GM23338 (cell line): ENCODE results near the gene TEX30. TPM values are rescaled to one million over a fixed set of nuclear protein-coding genes. Genes with fewer than 3 reads are reported as not detected.

ENCODE experiments used
- ATAC-seq: fragments of 200-7000 bp; cut with Tn5 transposase; 3 replicates; pipeline ENCODE4 v1.9.1; 2020
- DNase-seq: peaks from one replicate; pipeline ENCODE4 v3.0.0-alpha.2; 2015; ENCODE audit warnings: low spot score
- H2AFZ ChIP-seq: fragments of 200-600 bp; sonication (generic); 2 replicates; pipeline ENCODE4 v1.8.0; 2016; ENCODE audit warnings: antibody characterized with exemption, mild to moderate bottlenecking, moderate library complexity
- H3F3A ChIP-seq: fragments of 200-600 bp; sonication (generic); replicated peaks from 2 replicates; pipeline ENCODE4 v1.8.0; 2017; ENCODE audit warnings: antibody characterized with exemption, mixed run types, low read depth
- H3K27ac ChIP-seq: fragments of 200-600 bp; sonication (generic); 2 replicates; pipeline ENCODE4 v1.6.1; 2016; ENCODE audit warnings: low read depth
- H3K27me3 ChIP-seq: fragments of 200-600 bp; sonication (generic); 2 replicates; pipeline ENCODE4 v1.8.0; 2016; ENCODE audit warnings: mild to moderate bottlenecking, mixed run types, moderate library complexity; ENCODE audit not compliant: insufficient read depth
- H3K36me3 ChIP-seq: fragments of 200-600 bp; sonication (generic); 2 replicates; pipeline ENCODE4 v1.8.0; 2016; ENCODE audit warnings: mild to moderate bottlenecking; ENCODE audit not compliant: insufficient read depth
- H3K4me1 ChIP-seq: fragments of 200-600 bp; sonication (generic); 2 replicates; pipeline ENCODE4 v1.8.0; 2016; ENCODE audit warnings: mild to moderate bottlenecking, moderate library complexity; ENCODE audit not compliant: insufficient read depth
- H3K4me2 ChIP-seq: fragments of 200-600 bp; sonication (generic); 2 replicates; pipeline ENCODE4 v1.7.1; 2017; ENCODE audit warnings: mixed run types
- H3K4me3 ChIP-seq: fragments of 200-600 bp; sonication (generic); 2 replicates; pipeline ENCODE4 v1.6.1; 2016; ENCODE audit warnings: mixed run types
- H3K79me2 ChIP-seq: fragments of 200-600 bp; sonication (generic); replicated peaks from 2 replicates; pipeline ENCODE4 v1.8.0; 2017; ENCODE audit warnings: mild to moderate bottlenecking; ENCODE audit not compliant: insufficient read depth
- H3K9me2 ChIP-seq: fragments of 200-600 bp; sonication (generic); 2 replicates; pipeline ENCODE4 v1.8.0; 2017; ENCODE audit not compliant: insufficient read depth
- H4K20me1 ChIP-seq: fragments of 200-600 bp; sonication (generic); replicated peaks from 2 replicates; pipeline ENCODE4 v1.8.0; 2017; ENCODE audit warnings: mild to moderate bottlenecking; ENCODE audit not compliant: insufficient read depth
- H3K27ac Mint-ChIP-seq: 2 replicates; pipeline ENCODE4 v1.8.0; 2020; ENCODE audit warnings: inconsistent platforms, mild to moderate bottlenecking, moderate library complexity, mixed read lengths
- H3K27me3 Mint-ChIP-seq: 3 replicates; pipeline ENCODE4 v1.8.0; 2022; ENCODE audit warnings: low read depth, mild to moderate bottlenecking, moderate library complexity, mixed read lengths, inconsistent platforms; ENCODE audit not compliant: insufficient read depth, poor library complexity
- H3K36me3 Mint-ChIP-seq: 3 replicates; pipeline ENCODE4 v1.8.0; 2021; ENCODE audit warnings: low read depth, mild to moderate bottlenecking, inconsistent platforms, moderate library complexity, mixed read lengths
- H3K4me1 Mint-ChIP-seq: 3 replicates; pipeline ENCODE4 v1.8.0; 2020; ENCODE audit warnings: mild to moderate bottlenecking, inconsistent platforms, mixed read lengths
- H3K4me3 Mint-ChIP-seq: 3 replicates; pipeline ENCODE4 v1.8.0; 2021; ENCODE audit warnings: moderate library complexity, mild to moderate bottlenecking, inconsistent platforms, mixed read lengths
- H3K9me3 Mint-ChIP-seq: 3 replicates; pipeline ENCODE4 v1.8.0; 2020; ENCODE audit warnings: moderate library complexity, mild to moderate bottlenecking, inconsistent platforms, mixed read lengths
- CREB1 ChIP-seq: fragments of 250-450 bp; sonication (Bioruptor Pico); IDR thresholded peaks from 2 replicates; pipeline ENCODE4 v1.5.0; 2020; ENCODE audit warnings: low read depth, mild to moderate bottlenecking, moderate library complexity
- JUNB ChIP-seq: IDR thresholded peaks from one replicate; pipeline ENCODE4 v1.6.1; 2016; ENCODE audit warnings: antibody characterized with exemption; ENCODE audit not compliant: unreplicated experiment
- POLR2AphosphoS5 ChIP-seq: IDR thresholded peaks from 2 replicates; pipeline ENCODE4 v1.6.1; 2016; ENCODE audit warnings: antibody characterized with exemption, low read depth
- REST ChIP-seq: IDR thresholded peaks from one replicate; pipeline ENCODE4 v1.6.1; 2018; ENCODE audit warnings: antibody characterized with exemption; ENCODE audit not compliant: unreplicated experiment
- STAT1 ChIP-seq: IDR thresholded peaks from one replicate; pipeline ENCODE4 v1.6.1; 2016; ENCODE audit warnings: antibody characterized with exemption; ENCODE audit not compliant: unreplicated experiment
- ZNF114 ChIP-seq: fragments of 250-450 bp; sonication (Bioruptor Pico); IDR thresholded peaks from 2 replicates; pipeline ENCODE4 v1.5.0; 2020; ENCODE audit warnings: mild to moderate bottlenecking, moderate library complexity
- polyA plus RNA-seq: library from polyadenylated mRNA; unstranded; fragments of >200 nt; fragmentation: Nextera tagmentation; extraction: Ambion mirVana; gene quantifications from 2 replicates; pipeline ENCODE4 v1.2.1, GENCODE V29; 2016
- total RNA-seq: library from RNA; depleted of rRNA; stranded (reverse); fragments of >200 nt; shearing (Covaris generic); gene quantifications from 2 replicates; pipeline ENCODE4 v1.2.3, GENCODE V29; 2014
- TF ChIP-seq, protein P1 (sequence below): IDR thresholded peaks from 2 replicates; pipeline ENCODE4 v1.6.1; 2016; ENCODE audit warnings: antibody characterized with exemption

Gene TEX30
- total and polyA plus RNA-seq, 2 experiments from 2014 or later: 6.3 to 28.2 TPM

DNA sequence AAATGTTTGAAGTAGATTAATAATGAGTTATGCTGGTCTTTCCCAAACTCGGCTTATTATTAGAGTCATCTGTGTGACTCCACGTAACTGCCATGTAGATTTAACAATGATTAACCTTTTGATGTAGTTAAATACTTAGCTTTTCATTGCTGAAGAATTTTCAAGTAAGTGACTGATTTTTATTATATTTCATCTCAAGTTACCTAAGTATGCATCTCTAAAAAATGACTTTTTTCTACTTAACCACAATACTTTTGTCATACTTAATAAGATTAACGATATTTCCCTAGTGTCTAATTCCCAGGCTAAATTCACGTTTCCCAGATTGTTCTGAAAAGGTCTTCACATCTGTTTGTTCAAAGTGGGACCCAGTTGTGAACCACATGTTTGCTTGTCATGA, 43.1 kb upstream of the TEX30 start:
- ATAC-seq: no peak

GRCh38 chr13:102815788-102816187, 42.2 kb upstream of the TEX30 start:
- Mint-ChIP-seq H3K36me3 (peaks cover 10% of the 10 kb centered on the region; the same call in 2 of the 3 replicates), H3K27me3 (no peaks in the 10 kb centered on the region), H3K27ac (no peak overlapping the region), H3K9me3 (peaks cover 5% of the 10 kb centered on the region; the same call in 1 of the 3 replicates), H3K4me3 (no peak overlapping the region), H3K4me1 (0 out of 3 replicates have a peak, but pooled peaks cover 3% of the 10 kb centered on the region)
- H3F3A ChIP-seq: no peaks in the 10 kb centered on the region
- H4K20me1 ChIP-seq: no peaks in the 10 kb centered on the region
- H3K4me3 ChIP-seq: no peak overlapping the region
- no peaks in the 10 kb centered on the region for H3K79me2 ChIP-seq
- ATAC-seq (no peak), DNase-seq (no peak)
- H2AFZ ChIP-seq: no peak overlapping the region
- H3K9me2 ChIP-seq: no peaks in the 10 kb centered on the region
- no peak overlapping the region for H3K4me2 ChIP-seq
- H3K4me1 ChIP-seq: no peaks in the 10 kb centered on the region
- no peaks in the 10 kb centered on the region for H3K36me3 ChIP-seq
- no peak overlapping the region for H3K27ac ChIP-seq
- no peaks in the 10 kb centered on the region for H3K27me3 ChIP-seq
- TF ChIP-seq ZNF114 (CRISPR knock-in tag) (no peak), CREB1 (CRISPR knock-in tag) (no peak), JUNB (no peak)
- TF ChIP-seq, protein P1, sequence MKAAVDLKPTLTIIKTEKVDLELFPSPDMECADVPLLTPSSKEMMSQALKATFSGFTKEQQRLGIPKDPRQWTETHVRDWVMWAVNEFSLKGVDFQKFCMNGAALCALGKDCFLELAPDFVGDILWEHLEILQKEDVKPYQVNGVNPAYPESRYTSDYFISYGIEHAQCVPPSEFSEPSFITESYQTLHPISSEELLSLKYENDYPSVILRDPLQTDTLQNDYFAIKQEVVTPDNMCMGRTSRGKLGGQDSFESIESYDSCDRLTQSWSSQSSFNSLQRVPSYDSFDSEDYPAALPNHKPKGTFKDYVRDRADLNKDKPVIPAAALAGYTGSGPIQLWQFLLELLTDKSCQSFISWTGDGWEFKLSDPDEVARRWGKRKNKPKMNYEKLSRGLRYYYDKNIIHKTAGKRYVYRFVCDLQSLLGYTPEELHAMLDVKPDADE: no peak

More for the DNA sequence above, 43.1 kb upstream of the TEX30 start:
- Histone ChIP-seq H3F3A (no peaks in the 10 kb centered on the region), H3K9me2 (no peaks in the 10 kb centered on the region), H3K4me1 (no peaks in the 10 kb centered on the region), H3K4me3 (no peak overlapping the region), H3K27me3 (no peaks in the 10 kb centered on the region), H4K20me1 (no peaks in the 10 kb centered on the region), H2AFZ (no peak overlapping the region), H3K36me3 (no peaks in the 10 kb centered on the region), H3K4me2 (no peak overlapping the region), H3K27ac (no peak overlapping the region), H3K79me2 (no peaks in the 10 kb centered on the region)
- Mint-ChIP-seq H3K9me3 (peaks cover 5% of the 10 kb centered on the region; the same call in 1 of the 3 replicates), H3K4me1 (0 out of 3 replicates have a peak, but pooled peaks cover 3% of the 10 kb centered on the region), H3K4me3 (no peak overlapping the region), H3K27ac (no peak overlapping the region), H3K27me3 (no peaks in the 10 kb centered on the region), H3K36me3 (peaks cover 5% of the 10 kb centered on the region; the same call in 2 of the 3 replicates)
- no peak for DNase-seq
- TF ChIP-seq POLR2AphosphoS5: no peak
- TF ChIP-seq, protein P1: no peak
- no peak for TF ChIP-seq ZNF114 (CRISPR knock-in tag)
- no peak for TF ChIP-seq STAT1
- TF ChIP-seq JUNB: no peak
- no peak for TF ChIP-seq REST
